ENCODE results near the gene BICRAL. TPM values are rescaled to one million over a fixed set of nuclear protein-coding genes. Genes with fewer than 3 reads are reported as not detected.
A peak's percentile ranks its signal among the peaks of the same experiment; 100 is the strongest.
"Not testable (repeated sequence)": the region's sequence is repeated elsewhere in the genome, so short reads cannot be mapped to it uniquely, and the experiment has no call there.

Gene BICRAL
- polyA plus RNA-seq, 10 donors, result 9.0 to 14.8 (median 11.6) TPM

DNA sequence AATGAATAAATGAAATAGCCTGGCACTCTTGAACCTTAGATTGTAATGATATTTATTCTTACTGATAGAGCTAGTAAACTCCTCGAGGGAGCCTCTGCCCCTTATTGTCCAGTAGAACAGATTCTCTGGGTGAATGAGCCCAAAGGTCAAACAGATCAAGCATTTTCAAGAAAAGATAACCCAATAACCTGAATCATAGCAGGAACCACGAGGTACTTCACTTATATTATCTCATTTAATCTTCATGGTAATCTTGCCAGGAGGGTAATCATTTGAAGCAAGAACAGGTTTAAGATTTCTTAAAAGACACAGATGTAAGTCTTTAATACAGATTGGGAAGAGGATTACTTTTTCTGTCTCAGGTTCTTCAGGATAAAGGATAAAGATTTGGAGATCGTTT is 18.9 kb upstream of the BICRAL start:
- no peak for DNase-seq

DNA sequence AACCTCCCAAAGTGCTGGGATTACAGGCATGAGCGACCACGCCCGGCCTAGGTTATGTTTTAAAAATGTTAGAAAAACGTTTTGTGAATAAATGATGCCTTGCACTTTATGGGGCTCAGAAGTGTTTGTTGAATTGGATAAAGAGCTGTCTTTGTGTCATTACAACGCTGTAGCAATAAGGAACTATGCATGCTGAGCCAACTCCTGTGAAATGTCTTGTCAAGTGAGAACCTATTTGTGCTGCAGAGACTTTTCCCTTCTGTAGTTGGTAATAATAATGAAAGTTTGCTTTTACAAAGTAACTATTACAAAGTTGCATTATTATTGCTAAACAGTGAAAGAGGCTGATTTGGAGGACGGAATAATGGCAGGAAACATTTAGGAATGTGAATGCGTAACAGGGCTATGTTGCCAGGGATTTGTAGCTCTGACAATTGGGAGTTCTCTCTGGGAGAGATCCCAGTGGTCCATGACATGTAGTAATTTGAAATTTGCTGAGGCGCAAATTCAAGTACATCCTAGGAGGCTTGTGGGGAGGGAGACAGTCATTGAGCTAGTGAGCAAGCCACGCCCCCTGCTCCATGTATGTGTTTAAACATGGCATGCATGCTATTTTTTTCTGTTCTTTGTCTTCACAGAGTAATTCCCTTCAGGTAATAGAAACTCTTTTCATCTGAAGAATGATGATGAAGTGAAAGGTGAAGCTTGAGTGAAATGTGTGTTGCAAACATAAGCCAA is 16.8 kb upstream of the BICRAL start:
- no peak for DNase-seq

DNA sequence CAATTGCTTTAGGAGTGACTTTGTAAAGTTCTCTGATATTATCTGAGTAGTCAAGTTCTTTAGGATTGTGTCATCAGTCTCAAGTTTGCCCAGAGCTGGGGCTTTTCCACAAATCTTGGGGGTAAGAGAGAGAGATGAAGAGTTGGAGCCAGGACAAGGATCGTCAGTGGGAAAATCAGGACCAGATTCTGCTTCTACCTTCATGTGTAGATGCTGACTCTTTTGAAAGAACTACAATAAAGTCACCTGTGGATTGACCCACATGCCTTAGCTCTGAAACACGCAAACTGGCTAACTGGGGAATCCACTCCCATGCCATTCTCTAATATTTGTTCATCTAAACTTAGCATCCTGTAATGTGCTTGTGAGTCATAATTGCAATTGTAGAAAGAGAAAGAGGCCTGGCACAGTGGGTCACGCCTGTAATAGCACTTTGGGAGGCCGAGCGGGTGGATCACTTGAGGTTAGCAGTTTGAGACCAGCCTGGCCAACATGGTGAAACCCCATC is 15.6 kb upstream of the BICRAL start:
- DNase-seq, result no peak

DNA sequence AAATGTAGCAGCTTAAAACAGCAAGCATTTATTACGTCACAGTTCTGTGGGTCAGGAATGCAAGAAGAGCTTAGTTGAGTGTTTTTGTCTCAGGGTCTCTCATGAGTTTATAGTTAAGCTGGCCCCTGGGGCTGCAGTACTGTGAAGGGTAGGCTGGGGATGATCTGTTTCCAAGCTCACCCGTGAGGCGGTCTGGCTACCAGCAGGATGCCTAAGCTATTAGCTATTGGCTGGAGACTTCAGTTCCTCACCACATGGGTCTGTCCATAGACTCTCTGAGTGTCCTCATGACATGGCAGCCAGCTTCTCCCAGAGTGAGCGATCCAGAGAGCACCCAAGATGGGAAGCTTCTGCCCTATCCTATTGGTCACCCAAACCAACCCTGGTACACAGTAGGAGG is 12.8 kb upstream of the BICRAL start:
- DNase-seq, result no peak

DNA sequence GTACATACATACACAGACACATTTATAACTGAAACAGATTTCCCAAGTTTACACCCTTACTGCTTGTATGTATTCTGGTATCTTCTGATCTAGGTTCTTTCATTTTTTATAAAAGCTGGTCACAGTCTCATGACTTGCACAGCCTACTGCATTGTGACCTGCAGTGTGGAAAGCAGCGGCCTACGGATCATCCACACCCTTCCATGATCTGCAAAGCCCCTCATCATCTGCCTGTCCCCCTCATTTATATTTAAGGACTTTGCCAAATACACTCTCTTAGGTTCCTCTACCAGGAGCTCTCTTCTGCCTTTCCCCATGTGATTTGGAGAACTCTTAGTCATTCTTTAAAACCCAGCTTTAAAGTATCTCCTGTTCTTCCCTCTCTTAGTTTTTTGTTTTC is 12.0 kb upstream of the BICRAL start:
- DNase-seq, result no peak

DNA sequence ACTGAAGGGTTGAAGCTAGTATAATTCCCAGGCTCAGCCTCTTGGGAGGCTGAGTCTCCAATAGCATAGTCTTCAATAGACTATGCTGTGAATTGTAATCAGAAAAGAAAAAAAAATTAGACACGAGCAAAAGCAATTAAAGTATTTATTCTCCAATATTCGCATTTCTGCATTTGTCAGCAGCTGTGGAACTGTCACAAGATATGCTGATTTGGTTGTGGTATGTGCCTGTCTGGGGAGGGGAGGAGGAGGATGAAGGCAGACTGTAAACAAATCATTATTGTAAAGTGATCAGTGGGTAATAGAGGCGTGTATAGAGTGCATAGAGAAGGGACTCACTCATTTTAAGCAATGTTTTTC is 10.1 kb upstream of the BICRAL start:
- DNase-seq, result no peak

DNA sequence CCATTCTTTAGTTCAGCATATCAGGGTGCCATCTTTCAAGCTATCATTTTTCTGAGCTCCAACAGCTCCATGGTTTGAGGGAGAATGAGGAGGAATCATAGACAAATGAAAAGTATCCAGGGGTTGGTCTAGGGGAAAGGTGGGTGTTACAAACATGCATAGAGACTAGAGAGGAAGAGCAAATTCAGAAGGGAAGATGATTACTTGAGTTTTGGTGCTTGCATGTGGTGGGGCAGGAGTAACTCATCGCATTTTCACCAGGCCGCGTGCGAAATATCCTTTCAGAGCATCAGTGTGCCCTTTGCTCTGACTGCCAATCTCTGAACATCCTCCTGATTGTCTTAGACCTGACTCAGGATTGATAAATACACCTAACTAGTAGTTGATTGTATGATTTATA is 7.7 kb upstream of the BICRAL start:
- DNase-seq, result no peak

DNA sequence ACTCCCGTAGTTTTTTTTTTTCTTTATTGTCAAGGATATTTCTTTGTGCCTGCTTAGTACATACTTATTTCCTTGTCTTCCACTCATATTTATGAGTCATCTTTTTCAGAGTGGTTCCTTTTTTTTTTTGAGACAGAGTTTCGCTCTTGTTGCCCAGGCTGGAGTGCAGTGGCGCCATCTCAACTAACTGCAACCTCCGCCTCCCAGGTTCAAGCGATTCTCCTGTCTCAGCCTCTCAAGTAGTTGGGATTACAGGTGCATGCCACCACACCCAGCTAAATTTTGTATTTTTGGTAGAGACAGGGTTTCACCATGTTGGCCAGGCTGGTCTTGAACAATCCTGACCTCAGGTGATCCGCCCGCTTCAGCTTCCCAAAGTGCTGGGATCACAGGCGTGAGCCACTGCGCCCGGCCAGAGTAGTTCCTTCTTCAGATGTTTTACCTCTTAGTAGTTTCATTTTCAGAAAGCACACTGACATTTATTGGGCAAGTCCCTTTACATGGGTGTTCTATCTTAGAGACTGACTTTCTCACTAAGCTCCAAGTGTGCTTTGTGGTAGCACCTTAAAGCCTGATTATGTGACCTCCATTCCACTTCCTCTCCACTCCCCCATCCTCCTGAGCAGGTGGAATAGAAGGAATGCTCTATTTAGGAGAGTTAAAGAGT is 6.9 kb upstream of the BICRAL start:
- not testable (repeated sequence) for DNase-seq

DNA sequence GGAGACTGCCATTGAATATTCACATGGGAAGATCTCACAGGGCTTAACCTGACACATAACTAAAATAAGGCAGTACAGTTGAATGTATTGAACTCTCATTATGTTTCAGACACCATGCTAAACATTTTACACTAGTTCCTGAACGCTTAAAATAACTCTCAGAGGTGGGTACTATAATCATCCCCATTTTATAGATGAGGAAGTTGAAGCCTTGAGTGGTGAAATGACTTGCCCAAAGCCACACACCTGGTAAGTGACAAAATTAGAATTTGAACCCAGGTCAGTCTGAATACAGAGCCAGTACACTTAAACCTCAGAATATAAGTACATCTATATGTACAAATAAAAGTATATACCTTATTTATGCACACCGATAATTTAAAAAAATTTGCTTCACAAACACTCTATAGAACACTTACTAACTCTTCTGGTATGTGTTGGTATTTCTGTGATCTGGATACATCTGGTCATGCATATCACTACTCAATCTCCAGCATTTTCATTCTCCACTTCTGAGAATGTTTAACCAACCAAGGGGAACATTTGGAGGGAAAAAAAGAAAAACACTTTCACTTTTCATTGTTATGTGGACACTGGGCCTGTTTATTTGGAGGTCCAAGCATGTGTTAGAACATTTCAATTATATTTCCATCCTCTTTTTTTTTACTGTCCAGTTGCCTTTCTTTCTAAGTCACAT is 4.6 kb upstream of the BICRAL start:
- DNase-seq, result no peak

DNA sequence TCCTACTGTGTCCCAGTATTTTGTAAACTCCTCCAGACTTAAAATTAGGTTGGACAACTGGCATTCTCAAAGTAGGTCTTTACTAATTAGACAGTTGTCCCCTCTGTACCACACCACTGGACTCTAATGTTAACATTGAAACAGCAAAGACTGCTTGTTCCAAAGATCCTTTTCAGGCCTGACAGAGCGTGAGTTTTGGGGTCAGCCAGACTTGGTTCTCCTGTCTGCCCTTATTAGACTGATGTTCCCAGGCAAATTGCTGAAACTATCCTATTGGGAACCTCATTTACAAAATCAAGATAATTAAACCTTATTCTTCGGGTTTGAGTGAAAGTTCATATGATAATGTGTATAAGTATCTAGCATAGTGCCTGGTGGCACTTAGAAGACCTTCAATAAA is 3.7 kb upstream of the BICRAL start:
- DNase-seq, result no peak

DNA sequence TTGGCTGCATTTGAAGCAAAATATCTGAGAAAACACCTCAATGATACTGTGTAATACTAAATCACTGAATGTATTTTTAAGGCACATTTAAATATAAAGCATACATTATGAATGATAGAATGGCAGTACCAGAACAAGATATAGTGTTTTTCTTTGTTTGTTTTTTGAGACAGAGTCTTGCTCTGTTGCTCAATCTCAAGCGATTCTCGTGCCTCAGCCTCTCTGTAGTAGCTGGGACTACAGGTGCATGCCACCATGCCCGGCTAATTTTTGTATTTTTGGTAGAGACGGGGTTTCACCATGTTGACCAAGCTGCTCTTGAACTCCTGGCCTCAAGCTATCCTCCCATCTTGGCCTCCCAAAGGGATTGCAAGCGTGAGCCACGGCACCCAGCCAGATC is 2.3 kb upstream of the BICRAL start:
- DNase-seq, result no peak

DNA sequence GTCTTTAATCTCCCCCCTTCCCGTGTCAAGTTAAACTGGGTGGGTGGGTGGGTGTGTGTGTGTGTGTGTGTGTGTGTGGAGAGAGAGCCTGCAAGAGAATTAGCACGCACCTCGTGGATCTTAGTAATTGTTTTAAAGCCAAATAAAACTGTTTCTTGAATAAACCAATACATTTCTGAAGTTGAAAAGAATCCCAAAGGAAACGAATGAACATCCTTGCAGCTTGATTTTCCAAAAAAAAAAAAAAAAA is 381 bp upstream of the BICRAL start:
- no peak for DNase-seq

DNA sequence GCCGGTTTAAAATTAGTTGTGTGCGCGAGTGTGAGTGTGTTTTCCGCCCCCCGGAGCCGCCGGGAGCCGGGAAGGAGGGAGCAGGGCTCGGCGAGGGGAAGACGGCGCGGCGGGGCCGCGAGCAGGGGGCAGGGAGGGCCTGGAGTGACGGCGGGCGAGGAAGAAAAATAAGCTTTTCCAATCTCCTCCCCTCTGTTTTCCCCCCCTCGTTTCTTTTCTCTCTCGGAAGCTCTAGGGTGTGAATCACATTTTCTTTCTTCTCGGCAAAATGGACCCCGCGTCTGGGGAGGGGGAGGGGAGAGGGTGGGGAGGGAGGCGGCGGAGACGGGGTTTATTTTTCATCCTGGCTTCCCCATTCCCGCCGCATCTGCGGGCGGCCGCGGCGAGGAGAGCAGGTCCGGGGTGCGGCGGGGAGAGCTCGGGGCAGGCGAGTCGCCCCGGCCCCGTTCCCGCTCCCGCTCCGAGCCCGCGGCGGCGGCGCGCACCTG is 881 bp downstream of the BICRAL start:
- DNase-seq, result peak; percentile 90 to 94 (median 93)

DNA sequence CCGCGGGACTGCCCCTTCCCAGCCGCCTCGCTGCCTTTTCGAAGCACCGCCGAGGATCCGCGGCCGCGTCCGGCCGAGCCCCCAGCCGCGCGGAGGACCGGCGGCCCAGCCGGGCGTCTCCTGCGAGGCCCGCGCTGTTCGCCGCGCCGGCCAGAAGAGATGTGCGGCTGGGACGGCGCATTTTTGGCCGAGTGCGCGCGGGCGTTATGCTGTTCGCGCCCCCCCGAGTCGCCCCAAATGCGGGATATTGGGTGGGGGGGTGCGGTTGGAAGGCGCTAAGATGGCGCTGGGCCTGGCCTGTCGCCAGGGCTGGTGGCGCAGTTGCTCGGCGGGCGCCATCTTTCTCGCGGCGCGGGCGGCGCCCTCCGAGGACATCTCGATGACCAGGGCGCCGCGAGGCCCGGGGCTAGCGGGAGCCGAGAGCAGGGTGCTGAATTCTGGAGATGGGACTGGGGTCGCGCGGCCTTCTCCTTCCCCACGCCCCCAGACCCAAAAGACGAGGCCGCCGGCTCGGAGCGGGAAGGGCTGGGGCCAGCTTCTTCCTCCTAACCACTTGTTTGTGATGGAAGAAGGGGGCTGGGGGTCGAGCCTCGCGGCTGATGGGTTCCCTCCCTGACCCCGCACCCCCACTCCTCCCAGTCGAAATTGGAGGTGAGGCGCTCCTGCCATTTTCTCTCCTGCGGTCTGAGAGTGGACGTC is 1.5 kb downstream of the BICRAL start:
- DNase-seq, result peak; percentile 72 to 97 (median 93)

DNA sequence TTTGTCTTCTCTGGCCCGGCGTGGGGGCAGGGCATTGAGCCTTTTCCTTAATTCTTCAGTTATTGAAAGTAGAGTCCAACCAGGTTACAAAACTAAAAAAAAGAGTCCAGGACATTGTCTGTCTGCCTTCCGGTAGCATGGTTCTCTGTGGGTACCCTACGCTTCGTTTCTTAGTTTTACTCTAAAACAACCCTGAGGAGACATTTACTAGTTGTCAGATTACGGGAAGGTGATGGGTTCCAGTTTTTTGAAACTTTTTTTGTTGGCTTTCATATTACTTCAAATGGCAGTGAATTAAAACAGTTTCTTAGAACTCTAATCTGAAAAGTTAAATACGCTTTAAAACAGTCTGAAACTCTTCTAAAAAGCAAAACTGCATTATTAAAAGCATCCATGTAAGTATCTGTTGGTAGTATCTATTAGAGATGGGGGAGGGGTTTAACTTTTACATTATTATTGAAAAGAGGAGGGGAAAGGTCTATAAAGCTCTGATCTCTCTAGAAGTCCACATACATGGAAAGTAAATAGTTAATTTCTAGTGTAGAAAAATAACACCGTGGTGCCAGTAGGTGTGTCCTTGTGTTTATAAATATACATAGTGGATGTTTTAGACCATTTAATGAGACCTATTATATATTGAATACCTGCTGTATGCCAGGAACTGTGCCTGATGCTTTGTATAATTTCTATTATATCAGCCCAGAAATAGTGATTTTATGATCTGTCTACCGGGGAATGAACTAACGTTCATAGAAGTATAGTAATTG is 2.2 kb downstream of the BICRAL start:
- DNase-seq, result peak in 2 of 3 donors; percentile 39 to 70

DNA sequence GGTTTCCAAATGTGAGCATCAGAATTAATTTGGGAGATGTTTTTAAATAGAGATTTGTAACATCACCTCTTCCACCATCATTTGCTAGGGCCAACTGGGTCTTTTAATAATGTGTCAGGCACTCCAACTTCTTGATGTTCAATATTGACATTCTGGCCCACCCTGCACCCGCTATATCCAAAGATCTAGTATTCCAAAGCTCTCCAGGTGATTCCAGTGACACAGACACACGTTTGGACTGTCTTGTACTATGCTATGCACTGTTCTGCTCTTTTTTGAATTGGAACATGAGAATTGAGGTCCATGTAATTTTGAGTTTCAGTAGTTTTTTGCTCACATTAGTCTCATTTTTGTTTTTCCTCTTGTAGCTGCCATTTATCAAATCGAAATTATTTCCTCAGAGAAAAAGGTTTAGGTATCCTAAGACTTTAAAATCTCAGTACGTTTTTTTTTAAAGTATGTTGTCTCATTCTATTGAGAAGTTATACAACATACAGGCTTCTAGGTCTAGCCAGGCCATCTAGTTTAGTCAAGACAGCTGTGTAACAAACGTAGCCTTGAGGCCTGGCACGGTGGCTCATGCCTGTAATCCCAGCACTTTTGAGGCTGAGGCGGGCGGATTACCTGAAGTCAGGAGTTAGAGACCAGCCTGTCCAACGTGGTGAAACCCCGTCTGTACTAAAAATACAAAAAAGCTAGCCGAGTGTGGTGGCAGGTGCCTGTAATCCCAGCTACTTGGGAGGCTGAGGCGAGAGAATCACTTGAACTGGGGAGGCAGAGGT is 3.1 kb downstream of the BICRAL start:
- DNase-seq, result peak in 1 of 3 donors; percentile 33

DNA sequence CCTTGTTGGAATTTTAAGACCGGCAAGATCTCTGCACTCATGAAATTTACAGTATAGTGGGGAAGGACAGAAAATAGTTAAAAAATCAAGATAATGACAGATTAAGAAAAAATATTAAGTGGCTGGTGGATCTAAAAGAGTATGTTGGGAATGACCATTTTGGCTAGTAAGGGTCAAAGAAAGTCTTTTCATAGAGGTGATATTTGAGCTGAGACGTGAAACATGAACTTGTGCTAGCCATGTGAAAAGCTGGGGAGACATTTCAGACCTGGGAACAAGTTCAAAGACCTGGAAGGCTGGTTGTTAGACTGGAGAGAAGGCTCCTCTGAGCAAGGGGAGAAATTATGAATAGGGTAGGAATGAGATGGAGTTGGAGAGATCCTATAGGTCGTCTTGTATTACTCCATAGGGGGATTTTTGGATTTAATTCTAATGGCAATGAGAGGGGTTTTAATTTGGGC is 4.7 kb downstream of the BICRAL start:
- no peak for DNase-seq

DNA sequence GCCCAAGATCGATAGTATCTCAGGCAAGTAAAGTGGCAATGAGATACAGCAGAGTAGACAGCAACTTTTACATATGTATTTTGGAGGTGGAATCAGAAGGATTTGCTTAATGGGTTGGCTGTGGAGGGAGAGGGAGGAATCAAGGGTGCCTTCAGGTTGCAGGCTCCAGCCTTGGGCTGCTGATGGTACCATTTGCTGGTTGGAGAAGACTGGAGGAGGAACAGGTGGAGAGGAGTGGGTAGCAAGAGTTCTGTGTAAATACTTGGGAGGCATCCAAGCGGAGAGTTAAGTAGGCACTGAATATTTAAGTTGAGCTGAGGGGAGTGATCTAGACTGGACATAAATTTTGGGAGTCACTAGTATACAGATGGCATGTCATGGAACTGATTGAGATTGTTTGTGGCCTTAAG is 5.2 kb downstream of the BICRAL start:
- peak in 1 of 3 donors; percentile 46 for DNase-seq

DNA sequence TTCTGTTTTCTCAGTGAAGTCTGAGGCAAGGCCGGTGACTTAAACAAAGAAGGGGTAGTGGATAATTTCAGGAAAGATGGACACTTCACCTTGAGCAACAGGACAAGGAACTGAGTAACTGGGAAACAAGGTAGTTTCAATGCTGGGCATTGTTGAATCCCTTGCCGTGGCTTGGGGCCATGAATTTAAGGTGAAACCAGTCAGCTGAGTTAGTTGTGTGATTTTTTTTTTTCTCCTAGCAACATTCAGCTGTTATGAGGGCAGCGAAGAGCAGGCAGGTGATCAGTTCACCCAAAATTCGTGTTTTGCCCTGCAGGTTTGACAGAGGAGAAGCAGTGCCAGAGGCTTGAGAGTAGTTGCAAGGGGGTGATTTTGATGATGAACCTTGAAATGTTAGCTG is 6.8 kb downstream of the BICRAL start:
- no peak for DNase-seq

DNA sequence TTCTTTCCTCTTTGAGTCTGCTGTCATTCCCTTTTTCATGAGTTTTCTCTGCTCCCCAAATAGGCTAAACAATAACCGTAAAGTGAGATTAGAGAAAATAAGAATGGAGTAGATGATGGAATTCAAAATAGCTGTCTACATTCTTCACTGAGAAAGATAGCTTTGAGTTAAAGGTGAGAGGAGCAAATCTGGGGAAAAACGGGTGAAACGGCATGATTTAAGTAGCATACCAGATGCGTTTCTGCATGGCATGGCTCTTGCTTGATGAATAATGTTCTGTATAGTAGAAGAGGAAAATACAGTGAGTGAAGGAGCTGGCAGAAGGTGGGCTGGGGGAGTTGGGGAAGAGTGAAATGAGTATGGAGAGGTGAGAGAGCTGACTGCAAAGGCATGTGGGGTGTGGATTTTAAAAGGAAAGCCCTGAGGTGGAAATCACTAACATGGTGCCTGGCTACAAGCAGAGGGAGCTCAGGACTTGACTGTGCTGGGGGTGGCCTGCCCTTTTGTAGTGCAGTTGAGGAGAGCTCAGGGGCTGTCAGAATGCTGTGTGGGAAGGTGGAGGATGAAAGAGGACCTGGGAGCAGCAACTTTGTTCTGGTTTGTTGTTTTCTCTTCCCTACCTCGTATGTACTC is 8.8 kb downstream of the BICRAL start:
- DNase-seq, result no peak

Measured in muscle of back (tissue), 11 donors.